ENCODE data around the gene ADARB1.
"Not testable (repeated sequence)": the region's sequence is repeated elsewhere in the genome, so short reads cannot be mapped to it uniquely, and the experiment has no call there.

The ADARB1 gene

GRCh38 chr21:45074048-45074817 lies at the start of gene ADARB1:
Gene ADARB1 (plus strand): TSS chr21:45074580. CDS start chr21:45171657, 97,077 bp downstream.
- DNase-seq, result peak; percentile 61

- no peak for DNase-seq
Observed at GRCh38 chr21:45026066-45026745, 48.2 kb upstream of the ADARB1 start.

- no peak for DNase-seq
Observed at GRCh38 chr21:45026826-45027225, 47.6 kb upstream of the ADARB1 start.

- no peak for DNase-seq
Observed at GRCh38 chr21:45027241-45028196, 46.9 kb upstream of the ADARB1 start.

GRCh38 chr21:45028645-45029044 lies 45.7 kb upstream of the ADARB1 start:
- not testable (repeated sequence) for DNase-seq

- no peak for DNase-seq
Observed at GRCh38 chr21:45029298-45029947, 45.0 kb upstream of the ADARB1 start.

GRCh38 chr21:45029948-45030681 lies 44.3 kb upstream of the ADARB1 start:
- DNase-seq, result no peak

- peak; percentile 34 for DNase-seq
Observed at GRCh38 chr21:45030682-45031570, 43.5 kb upstream of the ADARB1 start.

- no peak for DNase-seq
Observed at GRCh38 chr21:45031571-45032191, 42.7 kb upstream of the ADARB1 start.

- DNase-seq, result no peak
Observed at GRCh38 chr21:45032332-45032731, 42.0 kb upstream of the ADARB1 start.

GRCh38 chr21:45032977-45033710 lies 41.2 kb upstream of the ADARB1 start:
- DNase-seq, result no peak

- DNase-seq, result peak; percentile 54
Observed at GRCh38 chr21:45033791-45034555, 40.4 kb upstream of the ADARB1 start.

- DNase-seq, result no peak
Observed at GRCh38 chr21:45034556-45035476, 39.6 kb upstream of the ADARB1 start.

- no peak for DNase-seq
Observed at GRCh38 chr21:45035477-45035848, 38.9 kb upstream of the ADARB1 start.

GRCh38 chr21:45036630-45037029 lies 37.8 kb upstream of the ADARB1 start:
- DNase-seq, result no peak

GRCh38 chr21:45037986-45038385 lies 36.4 kb upstream of the ADARB1 start:
- DNase-seq, result no peak

GRCh38 chr21:45039317-45040156 lies 34.8 kb upstream of the ADARB1 start:
- no peak for DNase-seq

Measured in HCEC 1CT (cell line).